Mucosa of rectum (tissue), 2 donors: ENCODE results near the gene OR2L5.

Experiments used
- H3K27ac ChIP-seq, 2 donors: one replicate each; pipeline ENCODE4 v1.7.0; 2013; ENCODE audit warnings: inconsistent platforms in 2 of 2, low read depth in 2 of 2, low read length in 2 of 2
- H3K27me3 ChIP-seq, 2 donors: one replicate each; pipeline ENCODE4 v1.7.0; 2013; ENCODE audit warnings: low read length in 2 of 2; ENCODE audit not compliant: control insufficient read depth in 2 of 2, insufficient read depth in 2 of 2
- H3K36me3 ChIP-seq, 2 donors: one replicate each; pipeline ENCODE4 v1.7.0; 2013; ENCODE audit warnings: low read length in 2 of 2; ENCODE audit not compliant: control insufficient read depth in 2 of 2, insufficient read depth in 2 of 2
- H3K4me1 ChIP-seq, 2 donors: one replicate each; pipeline ENCODE4 v1.7.0; 2013; ENCODE audit warnings: low read length in 2 of 2, mild to moderate bottlenecking in 1 of 2; ENCODE audit not compliant: control insufficient read depth in 2 of 2, insufficient read depth in 2 of 2
- H3K4me3 ChIP-seq, 2 donors: one replicate each; pipeline ENCODE4 v1.7.0; 2013; ENCODE audit warnings: low read length in 2 of 2
- H3K9ac ChIP-seq, 2 donors: one replicate each; pipeline ENCODE4 v1.7.0; 2013; ENCODE audit warnings: low read length in 2 of 2, low read depth in 1 of 2, mild to moderate bottlenecking in 1 of 2
- H3K9me3 ChIP-seq, 2 donors: one replicate each; pipeline ENCODE4 v1.7.0; 2013; ENCODE audit warnings: low read length in 2 of 2; ENCODE audit not compliant: control insufficient read depth in 2 of 2
- donor health status: healthy.
- donor health status: Normal muscosa, but diverticular disease.

The OR2L5 gene, protein sequence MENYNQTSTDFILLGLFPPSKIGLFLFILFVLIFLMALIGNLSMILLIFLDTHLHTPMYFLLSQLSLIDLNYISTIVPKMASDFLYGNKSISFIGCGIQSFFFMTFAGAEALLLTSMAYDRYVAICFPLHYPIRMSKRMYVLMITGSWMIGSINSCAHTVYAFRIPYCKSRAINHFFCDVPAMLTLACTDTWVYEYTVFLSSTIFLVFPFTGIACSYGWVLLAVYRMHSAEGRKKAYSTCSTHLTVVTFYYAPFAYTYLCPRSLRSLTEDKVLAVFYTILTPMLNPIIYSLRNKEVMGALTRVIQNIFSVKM

DNA sequence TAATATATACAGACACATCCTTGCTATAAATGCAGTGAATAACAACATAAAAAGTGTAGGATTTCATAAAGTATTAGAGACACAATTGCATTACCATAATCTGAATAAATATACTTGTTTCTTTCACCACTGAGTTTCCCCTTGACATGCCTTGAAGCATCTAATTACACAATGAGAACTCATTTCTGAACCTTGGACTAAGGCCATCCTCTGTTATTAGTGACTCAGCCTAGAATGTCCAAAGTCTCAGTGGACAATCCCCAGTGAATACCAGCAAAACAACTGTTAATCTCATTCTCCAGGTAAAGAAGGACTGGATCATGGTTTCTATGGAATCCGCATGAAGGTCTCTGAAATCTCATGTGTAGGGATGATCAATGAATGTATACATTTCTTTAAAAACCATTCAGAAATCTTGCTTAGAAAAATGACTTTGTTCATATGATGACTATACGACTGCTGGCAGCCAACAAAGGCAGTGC, at the start of gene OR2L5:
TSS of gene OR2L5 (plus strand) at position 432 of the 482 bp plus-strand sequence. CDS start 8,288 bp downstream, outside the sequence.
- H3K36me3 ChIP-seq, result no peaks in the 10 kb centered on the region
- H3K4me3 ChIP-seq, result no peak within 1 kb of the TSS
- no peaks in the 10 kb centered on the region for H3K27me3 ChIP-seq
- no peaks in the 10 kb centered on the region for H3K4me1 ChIP-seq
- H3K9me3 ChIP-seq, result peaks cover 2 to 4% of the 10 kb centered on the region in 2 donors
- H3K9ac ChIP-seq, result no peak within 1 kb of the TSS
- H3K27ac ChIP-seq, result no peak within 1 kb of the TSS

DNA sequence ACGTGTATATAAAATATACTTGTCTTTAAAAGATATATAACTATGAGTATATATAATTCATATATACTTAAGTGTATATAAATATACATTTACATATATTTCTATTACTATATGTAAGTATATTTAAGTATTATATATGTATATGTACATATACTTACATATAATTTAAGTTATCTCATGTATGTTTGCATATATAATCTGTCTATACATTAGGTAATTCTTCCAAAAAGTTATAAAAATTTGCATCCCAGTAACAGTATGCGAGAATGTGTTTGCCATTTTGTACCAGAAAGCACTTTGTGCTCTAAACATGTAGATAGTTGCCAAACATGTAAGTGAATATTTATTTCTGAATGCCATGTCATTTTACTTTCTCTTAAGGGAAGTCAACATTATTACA, 48.5 kb upstream of the OR2L5 start, which contains the start of gene OR2AK2:
TSS of gene OR2AK2 (plus strand) at position 301 of the 400 bp plus-strand sequence. CDS start 144 bp downstream, outside the sequence.
- Histone ChIP-seq H3K9ac (no peak within 1 kb of the TSS), H3K9me3 (peaks cover 3 to 4% of the 10 kb centered on the region in 2 donors), H3K27ac (no peak within 1 kb of the TSS), H3K36me3 (no peaks in the 10 kb centered on the region), H3K4me3 (no peak within 1 kb of the TSS), H3K27me3 (no peaks in the 10 kb centered on the region), H3K4me1 (no peaks in the 10 kb centered on the region)

DNA sequence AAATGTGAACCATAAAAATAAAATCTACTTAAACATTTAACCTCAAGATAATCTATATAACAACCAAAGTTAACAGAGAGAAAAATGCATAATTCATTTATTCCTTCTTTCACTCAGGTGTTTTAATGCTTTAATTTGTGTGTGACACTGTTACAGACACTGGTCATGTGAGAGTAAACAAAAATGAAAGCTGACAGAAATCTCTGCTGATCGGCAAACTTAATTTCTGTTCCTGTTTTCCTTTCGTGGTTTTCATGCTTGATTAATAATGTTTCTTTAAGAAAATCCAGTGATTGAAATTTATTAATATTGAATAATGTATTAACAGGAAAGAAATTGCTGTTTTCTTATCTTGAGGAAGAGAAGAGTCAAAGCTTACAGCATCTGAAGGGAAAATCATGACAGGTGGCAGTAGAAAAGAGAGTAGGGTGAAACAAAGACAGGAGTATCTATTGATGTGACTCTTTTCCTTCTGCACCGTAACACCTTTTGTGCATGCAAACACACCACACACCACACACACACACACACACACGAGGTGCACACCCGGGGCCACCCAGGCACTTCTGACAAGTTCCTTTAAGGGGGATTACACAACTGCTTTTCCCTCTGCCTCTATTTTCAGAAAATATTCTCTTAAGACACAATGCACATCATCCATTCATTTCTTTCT, 46.8 kb upstream of the OR2L5 start:
- Histone ChIP-seq H3K4me3 (no peak overlapping the region), H3K27me3 (no peaks in the 10 kb centered on the region), H3K9me3 (peaks cover 0 to 3% of the 10 kb centered on the region in 2 donors), H3K27ac (no peak overlapping the region), H3K36me3 (no peaks in the 10 kb centered on the region), H3K9ac (no peak overlapping the region), H3K4me1 (no peaks in the 10 kb centered on the region)

DNA sequence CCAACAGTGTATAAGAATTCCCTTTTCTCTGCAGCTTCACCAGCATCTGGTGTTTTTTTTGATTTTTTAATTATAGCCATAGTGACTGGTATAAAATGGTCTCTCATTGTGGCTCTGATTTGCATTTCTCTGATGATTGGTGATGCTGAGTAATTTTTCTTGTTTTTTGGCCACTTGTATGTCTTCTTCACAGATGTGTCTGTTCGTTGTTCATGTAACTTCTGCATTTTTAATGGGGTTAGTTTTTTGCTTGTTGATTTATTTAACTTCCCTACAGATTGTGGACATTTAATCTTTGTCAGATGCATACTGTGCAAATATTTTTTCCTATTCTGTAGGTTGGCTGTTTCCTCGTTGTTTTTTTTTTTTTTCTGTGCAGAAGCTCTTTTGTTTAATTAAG, 20.5 kb upstream of the OR2L5 start:
- no peak overlapping the region for H3K9ac ChIP-seq
- no peaks in the 10 kb centered on the region for H3K9me3 ChIP-seq
- H3K4me1 ChIP-seq, result no peaks in the 10 kb centered on the region
- H3K36me3 ChIP-seq, result no peaks in the 10 kb centered on the region
- H3K4me3 ChIP-seq, result no peak overlapping the region
- no peaks in the 10 kb centered on the region for H3K27me3 ChIP-seq
- H3K27ac ChIP-seq, result no peak overlapping the region

DNA sequence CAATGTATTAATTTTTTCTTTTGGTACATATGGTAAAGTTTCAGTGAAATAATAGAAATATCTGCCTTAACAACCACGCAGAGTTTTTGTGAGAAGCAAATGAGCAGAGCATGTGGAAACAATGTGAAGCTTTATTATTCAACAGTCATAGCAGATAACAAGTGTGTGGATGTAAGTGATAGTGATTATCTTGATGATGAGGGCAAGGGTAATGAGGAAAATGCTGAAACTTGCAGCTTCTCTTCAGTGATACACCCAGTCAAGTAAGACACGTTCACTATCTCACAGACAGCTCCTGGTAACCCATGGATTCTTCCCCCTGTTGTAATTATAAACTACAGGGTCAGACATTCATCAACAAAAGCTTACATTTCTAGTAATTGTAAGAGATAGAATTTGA, 14.6 kb upstream of the OR2L5 start:
- Histone ChIP-seq H3K36me3 (no peaks in the 10 kb centered on the region), H3K9me3 (no peaks in the 10 kb centered on the region), H3K4me3 (no peak overlapping the region), H3K27me3 (no peaks in the 10 kb centered on the region), H3K9ac (no peak overlapping the region), H3K4me1 (no peaks in the 10 kb centered on the region), H3K27ac (no peak overlapping the region)

DNA sequence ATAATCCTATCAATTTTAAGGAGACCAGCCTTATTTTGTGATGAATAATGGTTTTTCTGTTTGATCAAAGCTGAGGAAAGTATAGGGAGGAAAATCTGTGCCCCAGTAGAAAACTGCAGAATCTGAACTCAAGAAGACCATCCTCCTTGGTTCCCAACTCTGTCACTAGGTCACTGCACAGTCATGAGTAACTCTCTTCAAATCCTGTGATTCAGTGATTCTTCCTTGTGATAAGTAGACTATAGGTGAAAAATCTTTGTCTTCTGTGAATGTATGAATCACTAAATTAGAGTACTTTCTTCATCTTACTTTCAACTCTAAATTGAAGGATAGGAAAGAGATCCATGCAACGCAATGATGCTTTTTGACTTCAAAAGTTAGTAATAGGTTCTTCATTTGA, 13.3 kb upstream of the OR2L5 start:
- Histone ChIP-seq H3K4me1 (no peaks in the 10 kb centered on the region), H3K27me3 (no peaks in the 10 kb centered on the region), H3K4me3 (no peak overlapping the region), H3K9ac (no peak overlapping the region), H3K9me3 (no peaks in the 10 kb centered on the region), H3K27ac (no peak overlapping the region), H3K36me3 (no peaks in the 10 kb centered on the region)

DNA sequence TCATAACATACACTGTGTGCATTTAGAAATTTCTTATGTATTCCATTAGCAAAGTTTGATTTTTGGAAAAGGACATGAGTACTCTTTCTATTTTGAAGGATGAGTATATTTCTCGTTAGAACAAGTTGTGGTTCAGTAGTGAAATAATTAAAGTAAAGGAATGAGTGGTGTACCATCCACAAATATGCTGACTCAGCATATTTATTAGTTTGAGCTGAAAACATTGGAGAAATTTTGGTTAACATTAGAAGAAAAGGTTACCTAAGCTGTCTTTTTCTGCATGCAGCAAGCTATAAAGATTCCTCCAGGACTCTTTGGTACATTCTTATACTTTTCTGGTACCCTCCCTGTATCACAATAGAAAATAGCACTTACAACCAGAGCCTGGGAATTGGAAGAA, 5.7 kb upstream of the OR2L5 start:
- Histone ChIP-seq H3K4me3 (no peak overlapping the region), H3K9ac (no peak overlapping the region), H3K27ac (no peak overlapping the region), H3K9me3 (peaks cover 2 to 4% of the 10 kb centered on the region in 2 donors), H3K27me3 (no peaks in the 10 kb centered on the region), H3K36me3 (no peaks in the 10 kb centered on the region), H3K4me1 (no peaks in the 10 kb centered on the region)

DNA sequence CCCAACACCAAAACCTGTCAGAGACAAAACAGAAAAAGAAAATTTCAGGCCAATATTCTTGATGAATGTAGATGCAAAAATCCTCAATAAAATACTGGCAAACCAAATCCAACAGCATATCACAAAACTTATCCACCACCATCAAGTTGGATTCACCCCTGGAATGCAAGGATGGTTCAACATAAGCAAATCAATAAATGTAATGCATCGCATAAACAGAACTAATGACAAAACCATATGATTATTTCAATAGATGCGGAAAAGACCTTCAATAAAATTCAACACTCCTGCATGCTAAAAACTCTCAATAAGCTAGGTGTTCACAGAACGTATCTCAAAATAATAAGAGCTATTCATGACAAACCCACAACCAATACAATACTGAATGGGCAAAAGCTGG, 3.8 kb upstream of the OR2L5 start:
- H3K27me3 ChIP-seq, result no peaks in the 10 kb centered on the region
- no peak overlapping the region for H3K9ac ChIP-seq
- H3K27ac ChIP-seq, result no peak overlapping the region
- H3K36me3 ChIP-seq, result no peaks in the 10 kb centered on the region
- H3K4me1 ChIP-seq, result no peaks in the 10 kb centered on the region
- H3K4me3 ChIP-seq, result no peak overlapping the region
- peaks cover 2 to 4% of the 10 kb centered on the region in 2 donors for H3K9me3 ChIP-seq

DNA sequence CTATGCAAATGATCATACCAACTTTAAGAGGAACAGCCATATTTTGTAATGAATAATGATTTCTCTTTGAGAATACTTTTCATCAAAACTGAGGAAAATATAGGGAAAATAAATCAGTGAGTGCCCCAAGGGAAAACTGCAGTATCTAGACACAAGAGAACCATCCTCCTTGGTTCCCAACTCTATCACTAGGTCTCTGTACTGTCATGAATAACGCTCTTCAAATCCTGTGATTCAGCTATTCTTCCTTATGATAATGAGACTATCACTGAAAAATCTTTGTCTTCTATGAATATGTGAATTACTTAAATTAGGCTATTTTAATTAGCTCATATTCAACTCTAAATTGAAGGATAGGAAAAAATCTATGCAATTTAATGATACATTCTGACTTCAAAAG, 2.3 kb downstream of the OR2L5 start:
- Histone ChIP-seq H3K27ac (no peak overlapping the region), H3K4me1 (no peaks in the 10 kb centered on the region), H3K4me3 (no peak overlapping the region), H3K9me3 (no peaks in the 10 kb centered on the region), H3K36me3 (no peaks in the 10 kb centered on the region), H3K27me3 (no peaks in the 10 kb centered on the region), H3K9ac (no peak overlapping the region)

DNA sequence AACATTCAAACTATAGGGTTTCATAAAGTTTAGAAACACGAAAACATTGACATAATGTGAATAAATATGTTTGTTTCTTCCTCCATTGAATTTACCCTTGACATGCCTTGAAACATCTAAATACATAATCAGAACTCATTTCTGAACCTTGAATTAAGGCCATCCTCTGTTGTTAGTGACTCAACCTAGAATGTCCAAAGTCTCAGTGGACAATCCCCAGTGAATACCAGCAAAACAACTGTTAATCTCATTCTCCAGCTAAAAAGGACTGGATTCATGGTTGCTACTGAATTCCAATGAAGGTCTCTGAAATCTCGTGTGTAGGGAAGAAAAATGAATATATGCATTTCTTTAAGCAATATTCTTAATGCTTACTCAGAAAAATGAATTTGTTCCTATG, 16.3 kb downstream of the OR2L5 start, which contains the start of gene OR2L2:
TSS of gene OR2L2 (plus strand) at position 301 of the 400 bp plus-strand sequence. CDS start 8,198 bp downstream, outside the sequence.
- H3K27me3 ChIP-seq, result no peaks in the 10 kb centered on the region
- H3K9ac ChIP-seq, result no peak within 1 kb of the TSS
- H3K9me3 ChIP-seq, result peaks cover 3 to 7% of the 10 kb centered on the region in 2 donors
- no peaks in the 10 kb centered on the region for H3K4me1 ChIP-seq
- H3K36me3 ChIP-seq, result no peaks in the 10 kb centered on the region
- H3K4me3 ChIP-seq, result no peak within 1 kb of the TSS
- no peak within 1 kb of the TSS for H3K27ac ChIP-seq
